NCI-H69 (cell line): Measurements from ENCODE around the gene DXO.
"Not testable (repeated sequence)": the region's sequence is repeated elsewhere in the genome, so short reads cannot be mapped to it uniquely, and the experiment has no call there.

Source experiments
- DNase-seq: peaks from one replicate; lab custom pipeline; 2025; lab: John Stamatoyannopoulos, UW

The DXO gene

DNA sequence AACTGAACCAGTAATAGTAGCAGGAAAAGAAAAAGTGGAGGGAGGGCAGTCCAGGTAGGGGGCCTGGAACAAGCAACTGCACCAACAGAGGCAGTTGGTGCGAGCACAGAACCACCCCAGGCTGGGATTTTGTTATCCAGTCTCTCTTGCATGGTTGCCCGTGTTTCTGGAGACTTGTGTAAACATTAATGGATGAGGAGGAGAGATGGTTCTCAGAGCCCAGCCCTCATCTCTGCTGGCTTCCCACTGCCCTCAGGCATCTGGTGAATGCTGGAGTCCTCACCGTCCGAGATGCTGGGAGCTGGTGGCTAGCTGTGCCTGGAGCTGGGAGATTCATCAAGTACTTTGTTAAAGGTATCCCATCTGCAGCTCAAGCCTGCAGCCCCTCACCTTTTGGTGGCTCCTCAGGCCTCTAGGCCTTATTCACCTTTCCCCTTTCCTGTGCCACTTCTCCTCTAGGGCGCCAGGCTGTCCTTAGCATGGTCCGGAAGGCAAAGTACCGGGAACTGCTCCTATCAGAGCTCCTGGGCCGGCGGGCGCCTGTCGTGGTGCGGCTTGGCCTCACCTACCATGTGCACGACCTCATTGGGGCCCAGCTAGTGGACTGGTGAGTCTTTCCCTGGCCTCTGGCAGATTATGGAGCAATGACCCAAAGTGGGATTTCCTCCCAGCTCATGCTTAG, 8.4 kb upstream of the DXO start:
- DNase-seq: not testable (repeated sequence)

GRCh38 chr6:31979238-31979898, 7.4 kb upstream of the DXO start:
- no peak for DNase-seq

GRCh38 chr6:31978831-31979230, 6.9 kb upstream of the DXO start:
- no peak for DNase-seq

DNA sequence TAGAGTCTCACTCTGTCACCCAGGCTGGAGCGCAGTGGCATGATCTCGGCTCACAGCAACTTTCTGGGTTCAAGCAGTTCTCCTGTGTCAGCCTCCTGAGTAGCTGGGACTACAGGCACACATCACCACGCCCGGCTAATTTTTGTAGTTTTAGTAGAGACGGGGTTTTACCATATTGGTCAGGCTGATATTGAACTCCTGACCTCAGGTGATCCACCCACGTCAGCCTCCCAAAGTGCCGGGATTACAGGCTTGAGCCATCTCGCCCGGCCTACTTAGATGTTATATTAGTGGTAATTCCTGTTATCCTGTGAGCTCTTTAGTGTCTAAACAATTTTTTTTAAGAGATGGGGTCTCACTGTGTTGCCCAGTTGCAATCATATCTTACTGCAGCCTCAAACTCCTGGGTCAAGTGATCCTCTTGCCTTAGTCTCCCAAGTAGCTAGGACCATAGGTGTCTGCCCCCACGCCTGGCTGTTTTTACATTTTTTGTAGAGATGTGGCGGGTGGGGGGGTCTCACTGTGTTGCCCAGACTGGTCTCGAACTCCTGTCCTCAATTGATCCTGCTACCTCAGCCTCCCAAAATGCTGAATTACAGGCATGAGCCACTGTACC, 6.0 kb upstream of the DXO start:
- DNase-seq: no peak

- DNase-seq: not testable (repeated sequence)
These were observed 4.1 kb upstream of the DXO start for GRCh38 chr6:31976065-31976464.

- no peak for DNase-seq
These were observed 892 bp upstream of the DXO start for GRCh38 chr6:31972709-31973350.

- DNase-seq: peak; percentile 74
These were observed 502 bp downstream of the DXO start for GRCh38 chr6:31971279-31971992.

DNA sequence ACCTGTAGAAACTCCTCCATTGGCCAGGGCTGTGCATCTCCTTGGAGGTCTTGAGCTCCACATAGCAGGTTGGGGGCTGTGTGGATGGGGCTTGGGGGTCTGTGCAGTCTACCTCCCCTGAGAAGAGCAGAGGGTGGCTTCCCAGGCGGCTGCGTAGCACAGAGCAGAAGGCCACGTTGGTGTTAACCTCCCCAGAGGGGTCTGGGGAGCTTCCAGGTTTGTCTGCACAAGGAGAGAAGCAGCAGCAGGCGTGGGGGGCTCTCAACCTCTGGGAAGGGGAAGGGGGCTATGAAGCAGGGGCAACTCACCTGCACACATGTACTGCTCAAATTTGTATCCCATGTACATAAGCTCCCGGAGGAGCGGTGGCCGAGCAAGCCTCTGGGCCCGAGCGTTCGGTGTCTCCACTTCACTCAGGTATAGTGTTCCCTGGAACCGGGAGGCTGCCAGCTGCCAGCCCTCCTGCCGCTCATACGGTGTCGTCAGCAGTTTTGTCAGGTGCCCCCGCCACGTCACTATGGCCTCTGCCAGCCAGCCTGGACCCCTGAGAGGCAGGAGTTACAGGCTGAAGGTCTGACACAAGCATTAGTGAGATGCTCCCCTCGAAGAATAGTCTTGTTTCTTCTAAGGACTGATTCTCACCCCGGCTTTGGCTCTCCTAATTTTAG, 1.2 kb downstream of the DXO start:
- peak; percentile 79 for DNase-seq

DNA sequence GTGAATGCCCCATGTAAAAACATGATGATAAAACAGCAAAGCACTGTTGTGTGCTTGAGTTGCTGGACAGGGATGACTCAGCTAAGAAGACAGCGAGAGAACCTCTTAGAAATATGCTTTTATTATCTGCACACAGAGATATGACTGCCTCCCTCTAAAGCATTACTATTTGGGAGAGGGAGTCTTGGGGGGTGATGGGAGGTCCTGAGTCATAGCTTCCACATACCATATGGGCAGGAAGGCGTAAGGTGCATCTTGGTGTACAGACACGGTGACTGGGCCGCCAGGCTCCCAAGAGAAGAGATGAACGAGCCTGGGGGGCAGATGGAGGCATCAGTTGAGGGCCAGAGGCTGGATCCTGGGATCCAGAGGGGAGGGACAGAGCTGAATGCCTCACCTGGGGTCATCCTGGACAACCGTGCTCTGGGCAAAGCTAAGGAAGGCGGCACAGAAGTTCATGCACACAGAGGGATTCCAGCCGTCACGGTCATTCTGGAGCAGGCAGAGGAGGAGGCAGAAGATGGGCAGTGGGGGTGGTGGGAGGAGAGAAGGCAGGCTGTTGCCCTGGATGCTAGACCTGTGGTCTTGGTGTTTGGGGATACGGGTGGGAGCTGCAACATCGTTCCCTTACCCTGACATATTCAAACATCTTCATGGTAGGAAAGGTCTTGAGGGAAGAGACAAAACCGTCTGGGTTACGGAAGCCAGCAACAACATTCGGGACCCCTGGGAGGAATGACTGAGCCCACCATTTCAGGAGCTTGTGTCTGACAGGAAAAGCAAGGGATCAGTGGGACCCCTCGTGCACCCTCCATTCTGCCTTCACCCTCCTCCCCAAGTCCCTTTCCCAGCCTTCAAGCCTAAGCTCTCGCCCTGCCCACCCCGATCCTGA, 2.0 kb downstream of the DXO start:
- no peak for DNase-seq

- DNase-seq: no peak
These were observed 2.9 kb downstream of the DXO start for GRCh38 chr6:31968791-31969711.

GRCh38 chr6:31968326-31968725, 3.6 kb downstream of the DXO start:
- DNase-seq: no peak

GRCh38 chr6:31967926-31968320, 4.0 kb downstream of the DXO start:
- DNase-seq: no peak

DNA sequence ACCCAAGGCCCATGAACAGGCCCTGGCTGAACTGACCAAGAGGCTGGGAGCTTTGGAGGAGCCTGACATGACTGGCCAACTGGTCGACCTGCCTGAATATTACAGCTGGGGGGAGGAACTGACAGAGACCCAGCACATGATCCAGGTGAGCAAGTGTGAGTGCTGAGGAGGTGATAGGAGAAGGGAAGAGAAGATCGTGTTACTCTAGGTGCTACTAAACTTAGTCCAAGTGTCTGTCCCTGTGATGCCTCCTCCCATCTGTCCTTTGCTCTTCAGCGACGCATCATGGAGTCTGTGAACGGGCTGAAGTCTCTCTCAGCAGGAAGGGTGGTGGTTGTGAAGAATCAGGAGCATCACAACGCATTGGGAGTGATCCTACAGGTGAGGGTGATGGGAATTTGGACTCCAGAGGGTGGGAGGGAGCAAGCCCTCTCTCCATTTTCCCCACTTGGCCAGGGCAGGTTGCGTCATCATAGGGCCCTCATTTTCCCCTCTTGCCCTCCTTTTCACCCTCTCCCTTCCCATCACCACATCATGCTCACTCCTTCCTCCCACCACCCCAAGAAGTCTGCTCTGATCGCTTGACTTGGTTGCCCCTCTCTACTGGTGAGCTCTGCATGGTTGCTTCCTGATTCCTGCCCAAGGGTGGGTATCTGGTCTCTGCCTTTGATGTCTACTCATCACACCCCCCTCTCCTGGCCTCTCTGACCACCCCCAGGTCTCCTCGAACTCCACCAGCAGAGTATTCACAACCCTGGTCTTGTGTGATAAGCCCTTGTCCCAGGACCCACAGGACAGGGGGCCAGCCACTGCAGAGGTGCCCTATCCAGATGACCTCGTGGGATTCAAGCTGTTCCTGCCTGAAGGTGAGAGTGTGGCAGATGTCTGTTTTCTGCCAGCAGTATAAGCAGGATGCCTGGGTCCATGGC, 4.7 kb downstream of the DXO start:
- DNase-seq: no peak

DNA sequence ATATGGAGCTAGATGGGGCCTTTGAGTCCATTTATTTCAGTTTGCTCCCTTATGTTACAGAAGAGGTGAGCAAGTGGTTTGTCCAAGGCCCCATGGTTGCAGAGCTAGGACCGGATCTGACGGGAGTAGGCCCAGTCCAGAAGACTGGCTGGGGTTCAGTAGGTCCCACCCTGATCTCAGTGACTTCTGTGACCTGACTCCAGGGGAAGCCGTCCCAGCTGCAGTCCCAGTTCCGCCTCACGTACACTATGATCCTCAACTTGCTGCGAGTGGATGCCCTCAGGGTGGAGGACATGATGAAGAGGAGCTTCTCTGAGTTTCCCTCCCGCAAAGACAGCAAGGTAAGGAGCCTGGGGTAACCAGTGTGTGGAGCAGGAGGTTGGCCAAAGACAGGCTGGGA, 5.4 kb downstream of the DXO start:
- DNase-seq: no peak

GRCh38 chr6:31965700-31966099, 6.2 kb downstream of the DXO start:
- no peak for DNase-seq

DNA sequence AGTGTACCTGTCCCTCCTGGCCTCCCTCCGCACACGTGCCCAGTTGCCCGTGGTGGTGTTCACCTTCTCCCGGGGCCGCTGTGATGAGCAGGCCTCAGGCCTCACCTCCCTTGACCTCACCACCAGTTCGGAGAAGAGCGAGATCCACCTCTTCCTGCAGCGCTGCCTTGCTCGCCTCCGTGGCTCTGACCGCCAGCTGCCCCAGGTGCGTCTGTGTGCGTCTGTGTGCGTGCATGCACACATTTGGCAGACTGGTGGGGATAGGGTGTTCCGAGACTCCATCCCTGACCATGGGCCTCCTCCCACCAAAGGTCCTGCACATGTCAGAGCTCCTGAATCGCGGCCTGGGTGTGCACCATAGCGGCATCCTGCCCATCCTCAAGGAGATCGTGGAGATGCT, 8.0 kb downstream of the DXO start:
- no peak for DNase-seq

GRCh38 chr6:31961616-31962015, 10.3 kb downstream of the DXO start:
- DNase-seq: no peak
